Brain microvascular endothelial cell (primary cell): ENCODE measurements around the gene GPR62.
A peak's percentile ranks its signal among the peaks of the same experiment; 100 is the strongest.

ENCODE experiments used
- DNase-seq: peaks from one replicate; pipeline ENCODE4 v3.0.0-alpha.2; 2020
- H3K27ac ChIP-seq: fragments of 250-450 bp; sonication (Bioruptor Pico); 2 replicates; pipeline ENCODE4 v1.5.1; 2020; ENCODE audit warnings: mild to moderate bottlenecking, moderate library complexity
- H3K27me3 ChIP-seq: fragments of 250-450 bp; sonication (Bioruptor Pico); replicated peaks from 2 replicates; pipeline ENCODE4 v1.5.1; 2020; ENCODE audit warnings: mild to moderate bottlenecking
- H3K36me3 ChIP-seq: fragments of 250-450 bp; sonication (Bioruptor Pico); replicated peaks from 2 replicates; pipeline ENCODE4 v1.5.1; 2020; ENCODE audit warnings: mild to moderate bottlenecking
- H3K4me3 ChIP-seq: 2 replicates; pipeline ENCODE4 v1.5.1; 2011; ENCODE audit warnings: low read depth, mild to moderate bottlenecking, control low read depth, low read length, moderate library complexity
- in situ Hi-C: cut with HindIII; loops from 2 replicates; pipeline ENCODE4 v1.10.0; 2017; ENCODE audit warnings: low sequenced_read_pairs, low pct_ligation_motif_present
- TF ChIP-seq, protein P1 (sequence below): IDR thresholded peaks from 2 replicates; pipeline ENCODE4 v1.5.1; 2011; ENCODE audit warnings: low read depth, mild to moderate bottlenecking, moderate library complexity, low read length, control low read depth, inconsistent platforms; ENCODE audit errors: missing control alignments

GPR62 gene

DNA sequence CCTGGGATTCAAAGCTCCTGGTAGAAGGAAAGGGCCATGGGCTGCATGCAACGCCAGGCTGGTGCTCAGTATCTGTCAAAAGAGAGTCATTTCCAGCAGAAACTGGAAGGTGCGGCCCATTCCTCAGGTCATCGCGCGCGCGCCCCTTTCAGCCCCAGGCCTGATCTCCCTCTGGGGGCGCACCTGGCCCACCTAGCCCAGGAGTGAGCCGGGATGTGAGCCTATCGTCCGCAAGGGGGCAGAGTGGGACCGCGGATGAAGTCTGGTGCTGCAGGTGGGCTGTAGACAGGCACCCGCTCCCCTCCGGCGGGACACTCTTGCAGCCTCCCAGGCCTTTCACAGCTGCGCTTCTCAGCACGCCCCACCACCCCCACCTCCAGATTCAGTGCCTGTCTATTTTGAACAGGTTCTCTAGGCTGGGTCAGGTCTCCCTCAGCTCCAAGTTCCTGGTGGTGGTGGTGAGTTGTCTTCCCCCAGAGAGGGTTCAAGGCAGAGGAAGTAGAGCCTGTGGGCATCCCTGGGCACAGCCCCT, 46.3 kb downstream of the GPR62 start:
- Histone ChIP-seq H3K27me3 (no peaks in the 10 kb centered on the region), H3K27ac (no peak overlapping the region), H3K36me3 (no peaks in the 10 kb centered on the region), H3K4me3 (no peak overlapping the region)
- peak; percentile 34 for DNase-seq
- TF ChIP-seq, protein P1, sequence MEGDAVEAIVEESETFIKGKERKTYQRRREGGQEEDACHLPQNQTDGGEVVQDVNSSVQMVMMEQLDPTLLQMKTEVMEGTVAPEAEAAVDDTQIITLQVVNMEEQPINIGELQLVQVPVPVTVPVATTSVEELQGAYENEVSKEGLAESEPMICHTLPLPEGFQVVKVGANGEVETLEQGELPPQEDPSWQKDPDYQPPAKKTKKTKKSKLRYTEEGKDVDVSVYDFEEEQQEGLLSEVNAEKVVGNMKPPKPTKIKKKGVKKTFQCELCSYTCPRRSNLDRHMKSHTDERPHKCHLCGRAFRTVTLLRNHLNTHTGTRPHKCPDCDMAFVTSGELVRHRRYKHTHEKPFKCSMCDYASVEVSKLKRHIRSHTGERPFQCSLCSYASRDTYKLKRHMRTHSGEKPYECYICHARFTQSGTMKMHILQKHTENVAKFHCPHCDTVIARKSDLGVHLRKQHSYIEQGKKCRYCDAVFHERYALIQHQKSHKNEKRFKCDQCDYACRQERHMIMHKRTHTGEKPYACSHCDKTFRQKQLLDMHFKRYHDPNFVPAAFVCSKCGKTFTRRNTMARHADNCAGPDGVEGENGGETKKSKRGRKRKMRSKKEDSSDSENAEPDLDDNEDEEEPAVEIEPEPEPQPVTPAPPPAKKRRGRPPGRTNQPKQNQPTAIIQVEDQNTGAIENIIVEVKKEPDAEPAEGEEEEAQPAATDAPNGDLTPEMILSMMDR: peak; percentile 96
- in situ Hi-C loops: no loop called here

DNA sequence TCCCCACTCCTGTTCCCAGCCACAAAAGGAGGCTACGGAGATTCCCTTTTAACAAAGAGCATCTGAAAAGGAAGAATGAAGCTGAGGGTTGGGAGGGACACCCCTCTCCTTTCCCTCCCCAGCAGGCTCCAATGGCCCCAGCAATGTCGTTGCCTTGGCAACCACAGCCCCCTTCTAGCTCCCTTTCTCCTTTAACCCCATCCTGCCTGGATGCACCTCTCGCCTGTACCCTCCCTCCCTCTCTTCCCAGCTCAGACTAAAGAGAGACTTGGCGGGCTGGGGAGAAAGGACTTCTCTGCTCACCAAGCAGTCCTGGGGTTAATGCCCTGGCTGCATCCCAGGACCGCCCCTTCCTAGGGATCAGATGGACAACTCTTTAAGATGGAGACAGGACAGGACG, 47.6 kb downstream of the GPR62 start:
- no peak overlapping the region for H3K4me3 ChIP-seq
- in situ Hi-C loops: no loop called here
- no peak overlapping the region for H3K27ac ChIP-seq
- no peak for DNase-seq
- no peaks in the 10 kb centered on the region for H3K36me3 ChIP-seq
- TF ChIP-seq, protein P1: no peak
- H3K27me3 ChIP-seq: no peaks in the 10 kb centered on the region

- H3K4me3 ChIP-seq: no peak overlapping the region
- no peaks in the 10 kb centered on the region for H3K36me3 ChIP-seq
- H3K27ac ChIP-seq: no peak overlapping the region
- TF ChIP-seq, protein P1: peak; percentile 86
- DNase-seq: no peak
- in situ Hi-C loops: no loop called here
- H3K27me3 ChIP-seq: no peaks in the 10 kb centered on the region
These were observed 49.1 kb downstream of the GPR62 start for GRCh38 chr3:52004163-52004787.

GRCh38 chr3:52004906-52005395, 49.8 kb downstream of the GPR62 start:
- no peak overlapping the region for H3K27ac ChIP-seq
- in situ Hi-C loops: no loop called here
- TF ChIP-seq, protein P1: no peak
- no peak for DNase-seq
- H3K4me3 ChIP-seq: no peak overlapping the region
- no peaks in the 10 kb centered on the region for H3K27me3 ChIP-seq
- H3K36me3 ChIP-seq: no peaks in the 10 kb centered on the region

- TF ChIP-seq, protein P1: no peak
- H3K36me3 ChIP-seq: no peaks in the 10 kb centered on the region
- DNase-seq: peak; percentile 28
- no peak overlapping the region for H3K4me3 ChIP-seq
- in situ Hi-C loops: no loop called here
- no peak overlapping the region for H3K27ac ChIP-seq
- H3K27me3 ChIP-seq: no peaks in the 10 kb centered on the region
These were observed 50.4 kb downstream of the GPR62 start for GRCh38 chr3:52005571-52005986.
